Endothelial cell of umbilical vein (primary cell): ENCODE measurements around the gene ANKS1B. TPM values are rescaled to one million over a fixed set of nuclear protein-coding genes. Genes with fewer than 3 reads are reported as not detected.

Experiments used
- BruUV-seq: library from RNA; stranded (reverse); fragments of 400-500 nt; replicated peaks from 2 replicates; lab custom pipeline; 2021; lab: Mats Ljungman, UMichigan
- CTCF ChIA-PET: fragments of 300-600, 350-600 bp; sonication (Branson Sonifier 250); formaldehyde crosslinking; loops from one replicate; lab custom pipeline; 2021; ENCODE audit warnings: antibody characterized with exemption, inconsistent platforms; lab: Charles Lee
- POLR2A ChIA-PET: fragments of 300-600, 350-600 bp; sonication (Branson Sonifier 250); formaldehyde crosslinking; loops from one replicate; lab custom pipeline; 2021; ENCODE audit warnings: antibody characterized with exemption, inconsistent platforms; lab: Charles Lee
- DNase-seq: peaks from one replicate; pipeline ENCODE4 v3.0.0-alpha.2; 2011; ENCODE audit warnings: low read depth, low spot score
- FAIRE-seq: peaks from 2 replicates; lab custom pipeline; 2011; peaks lifted over from hg19 to GRCh38; lab: Jason Lieb, UNC
- H2AFZ ChIP-seq: 2 replicates; pipeline ENCODE4 v1.6.0; 2012; ENCODE audit warnings: low read depth, low read length, control low read depth, inconsistent platforms
- H3K27ac ChIP-seq: 2 replicates; pipeline ENCODE4 v1.5.1; 2011; ENCODE audit warnings: low read depth, mild to moderate bottlenecking, control low read depth, low read length, moderate library complexity; ENCODE audit not compliant: insufficient read depth
- H3K27me3 ChIP-seq, 2 experiments: 2 replicates each; pipeline versions ENCODE4 v1.6.0 to v1.6.1; 2011; ENCODE audit warnings: low read length in 2 of 2, mixed read lengths in 1 of 2; ENCODE audit not compliant: control insufficient read depth in 2 of 2, insufficient read depth in 2 of 2
- H3K36me3 ChIP-seq, 2 experiments: 2 replicates in 1 of 2; 3 replicates in 1 of 2; pipeline ENCODE4 v1.5.1; 2011; ENCODE audit warnings: low read length in 2 of 2, mild to moderate bottlenecking in 1 of 2, moderate library complexity in 1 of 2; ENCODE audit not compliant: control insufficient read depth in 2 of 2, insufficient read depth in 2 of 2; ENCODE audit errors: extremely low read depth in 1 of 2
- H3K4me1 ChIP-seq: 3 replicates; pipeline ENCODE4 v1.5.1; 2011; ENCODE audit warnings: mild to moderate bottlenecking, low read length; ENCODE audit not compliant: control insufficient read depth, insufficient read depth; ENCODE audit errors: extremely low read depth
- H3K4me2 ChIP-seq: 2 replicates; pipeline ENCODE4 v1.6.1; 2011; ENCODE audit warnings: low read length, control low read depth, mixed read lengths; ENCODE audit not compliant: insufficient read depth
- H3K4me3 ChIP-seq, 3 experiments: fragments of 200-600 bp in 1 of 3; sonication (generic), shearing (Covaris generic) in 1 of 3; replicated peaks in 1 of 3; 2 replicates each; pipeline ENCODE4 v1.5.1; 2011 to 2016; ENCODE audit warnings: control low read depth in 3 of 3, low read length in 3 of 3, mild to moderate bottlenecking in 2 of 3, inconsistent platforms in 1 of 3, low read depth in 1 of 3, moderate library complexity in 1 of 3; ENCODE audit not compliant: insufficient read depth in 1 of 3
- H3K79me2 ChIP-seq: 2 replicates; pipeline ENCODE4 v1.6.0; 2012; ENCODE audit warnings: low read length, inconsistent platforms; ENCODE audit not compliant: control insufficient read depth, insufficient read depth
- H3K9ac ChIP-seq: replicated peaks from 2 replicates; pipeline ENCODE3; 2011; ENCODE audit warnings: low read length, control low read depth; ENCODE audit not compliant: insufficient read depth; ENCODE audit errors: extremely low read depth
- H3K9me1 ChIP-seq: replicated peaks from 3 replicates; pipeline ENCODE4 v1.6.0; 2011; ENCODE audit warnings: mild to moderate bottlenecking, low read length; ENCODE audit not compliant: control insufficient read depth, insufficient read depth; ENCODE audit errors: extremely low read depth
- H3K9me3 ChIP-seq: replicated peaks from 2 replicates; pipeline ENCODE4 v1.5.1; 2012; ENCODE audit warnings: low read length, inconsistent platforms; ENCODE audit not compliant: control insufficient read depth, insufficient read depth
- H4K20me1 ChIP-seq: replicated peaks from 2 replicates; pipeline ENCODE3; 2011; ENCODE audit warnings: mild to moderate bottlenecking, low read length; ENCODE audit not compliant: control insufficient read depth, insufficient read depth; ENCODE audit errors: extremely low read depth
- CTCF ChIP-seq, 2 donors: IDR thresholded peaks; 1 replicate in 1 of 2; 2 replicates in 1 of 2; pipeline ENCODE4 v1.5.1; 2011; ENCODE audit warnings: low read length in 2 of 2, mild to moderate bottlenecking in 2 of 2, moderate library complexity in 2 of 2, control low read depth in 1 of 2, inconsistent platforms in 1 of 2, low read depth in 1 of 2; ENCODE audit not compliant: insufficient read depth in 1 of 2; ENCODE audit errors: extremely low read depth in 1 of 2
- EZH2 ChIP-seq: IDR thresholded peaks from 2 replicates; pipeline ENCODE4 v1.6.1; 2012; ENCODE audit warnings: borderline replicate concordance, low read depth, mild to moderate bottlenecking, moderate library complexity, low read length, inconsistent platforms; ENCODE audit not compliant: severe bottlenecking
- FOS ChIP-seq: IDR thresholded peaks from 2 replicates; pipeline ENCODE4 v1.6.1; 2011; ENCODE audit warnings: mild to moderate bottlenecking, low read length, moderate library complexity, borderline replicate concordance; ENCODE audit not compliant: insufficient read depth
- GATA2 ChIP-seq: IDR thresholded peaks from 2 replicates; pipeline ENCODE4 v1.7.0; 2011; ENCODE audit warnings: low read depth, mild to moderate bottlenecking, moderate library complexity, mixed read lengths, low read length; ENCODE audit not compliant: insufficient read length, insufficient read depth
- JUN ChIP-seq: IDR thresholded peaks from 2 replicates; pipeline ENCODE4 v1.6.1; 2011; ENCODE audit warnings: borderline replicate concordance, low read depth; ENCODE audit not compliant: insufficient read length, insufficient read depth
- MYC ChIP-seq: IDR thresholded peaks from one replicate; pipeline ENCODE4 v1.6.1; 2011; ENCODE audit warnings: mild to moderate bottlenecking, low read depth, low read length
- POLR2A ChIP-seq: IDR thresholded peaks from 2 replicates; pipeline ENCODE4 v1.6.1; 2012; ENCODE audit warnings: low read depth, mild to moderate bottlenecking, control low read depth, low read length
- POLR2AphosphoS5 ChIP-seq: IDR thresholded peaks from 2 replicates; pipeline ENCODE4 v1.6.1; 2012; ENCODE audit warnings: low read depth, mild to moderate bottlenecking, control low read depth, low read length, moderate library complexity; ENCODE audit not compliant: insufficient read depth
- dilution Hi-C: fragments of 300-500 bp; cut with MboI; formaldehyde crosslinking; loops from one replicate; pipeline ENCODE4 v1.15.0; 2019; ENCODE audit warnings: low sequenced_read_pairs; ENCODE audit not compliant: extremely low pct_ligation_motif_present
- intact Hi-C: fragments of 100-400 bp; cut with micrococcal nuclease; formaldehyde crosslinking; loops from one replicate; pipeline ENCODE4 v1.10.0; 2022
- polyA plus RNA-seq, 4 experiments: library from polyadenylated mRNA; depleted of rRNA in 3 of 4; stranded (reverse) in 3 of 4; unstranded in 1 of 4; fragments of >200 nt; gene quantifications; 2 replicates each; pipeline versions ENCODE4 v1.2.1 to v1.2.3, GENCODE V29; 2011 to 2012; ENCODE audit warnings: missing spikeins in 1 of 4
- total RNA-seq: library from RNA; stranded (reverse); gene quantifications from 2 replicates; pipeline ENCODE4 v1.2.3, GENCODE V29; 2021
- TF ChIP-seq, protein P1 (sequence below): IDR thresholded peaks from 2 replicates; pipeline ENCODE4 v1.6.1; 2011; ENCODE audit not compliant: insufficient read depth, insufficient read length

ANKS1B gene
- total and polyA plus RNA-seq, 2 donors (not counting 3 experiments of a cell fraction or from before 2014, with no cell fraction given) = 0.15 to 0.38 TPM

- dilution Hi-C loops (no loop called here), intact Hi-C loops (no loop called here)
- no peak overlapping the region for H3K27ac ChIP-seq
- no peak overlapping the region for H2AFZ ChIP-seq
- no peak overlapping the region for H3K9ac ChIP-seq
- H3K4me3 ChIP-seq = no peak overlapping the region
- H3K4me1 ChIP-seq = no peaks in the 10 kb centered on the region
- H3K9me3 ChIP-seq = peaks cover 5% of the 10 kb centered on the region
- no peaks in the 10 kb centered on the region for H3K9me1 ChIP-seq
- H3K79me2 ChIP-seq = no peaks in the 10 kb centered on the region
- H3K36me3 ChIP-seq = no peaks in the 10 kb centered on the region
- DNase-seq (no peak), FAIRE-seq (no peak)
- no peaks in the 10 kb centered on the region for H4K20me1 ChIP-seq
- CTCF ChIA-PET = no interaction called here
- H3K27me3 ChIP-seq = no peaks in the 10 kb centered on the region
- no TSS peak for BruUV-seq
- POLR2A ChIA-PET = no interaction called here
- TF ChIP-seq, protein P1, sequence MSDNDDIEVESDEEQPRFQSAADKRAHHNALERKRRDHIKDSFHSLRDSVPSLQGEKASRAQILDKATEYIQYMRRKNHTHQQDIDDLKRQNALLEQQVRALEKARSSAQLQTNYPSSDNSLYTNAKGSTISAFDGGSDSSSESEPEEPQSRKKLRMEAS = no peak
- TF ChIP-seq FOS (no peak), GATA2 (no peak), EZH2 (no peak)
- no peak overlapping the region for H3K4me2 ChIP-seq
These were observed 463.1 kb downstream of the ANKS1B start for GRCh38 chr12:99521664-99522063.

- no peak for DNase-seq
- TF ChIP-seq, protein P1 = no peak
- TF ChIP-seq GATA2 (no peak), POLR2AphosphoS5 (no peak), EZH2 (no peak), FOS (no peak), CTCF (IDR thresholded peaks at IDR 0.05; ENCODE audit: extremely low read depth in 1 of 2, insufficient read depth in 1 of 2, low read depth in 1 of 2, low read length in 2 of 2) (no peak), POLR2A (no peak), JUN (no peak), MYC (no peak)
- no TSS peak for BruUV-seq
- H3K4me2 ChIP-seq = no peak overlapping the region
- no peak overlapping the region for H3K27ac ChIP-seq
- intact Hi-C loops = no loop called here
- dilution Hi-C loops = no loop called here
- H2AFZ ChIP-seq = no peak overlapping the region
- no peak for FAIRE-seq
- no peaks in the 10 kb centered on the region for H3K79me2 ChIP-seq
- POLR2A ChIA-PET = no interaction called here
- CTCF ChIA-PET = no interaction called here
- H3K9me3 ChIP-seq = no peaks in the 10 kb centered on the region
- H3K9ac ChIP-seq = no peak overlapping the region
- no peaks in the 10 kb centered on the region for H3K4me1 ChIP-seq
- no peaks in the 10 kb centered on the region for H4K20me1 ChIP-seq
- no peaks in the 10 kb centered on the region for H3K36me3 ChIP-seq
- no peak overlapping the region for H3K4me3 ChIP-seq
- no peaks in the 10 kb centered on the region for H3K27me3 ChIP-seq
- no peaks in the 10 kb centered on the region for H3K9me1 ChIP-seq
These were observed 471.7 kb downstream of the ANKS1B start for GRCh38 chr12:99513066-99513465.
